Astrocyte of the cerebellum (primary cell): ENCODE data around the gene NCBP3.
"Not testable (repeated sequence)": the region's sequence is repeated elsewhere in the genome, so short reads cannot be mapped to it uniquely, and the experiment has no call there.

Experiments
- DNase-seq: peaks from one replicate; pipeline ENCODE4 v3.0.0-alpha.2; 2011; ENCODE audit warnings: low read depth
- H3K4me3 ChIP-seq: 2 replicates; pipeline ENCODE4 v1.5.1; 2011; ENCODE audit warnings: mild to moderate bottlenecking, low read depth, low read length, moderate library complexity
- in situ Hi-C: cut with HindIII; loops from 2 replicates; pipeline ENCODE4 v1.10.0; 2017; ENCODE audit warnings: low sequenced_read_pairs
- TF ChIP-seq, protein P1 (sequence below): IDR thresholded peaks from 2 replicates; pipeline ENCODE4 v1.5.1; 2012; ENCODE audit warnings: low read length, low read depth, moderate library complexity, mild to moderate bottlenecking; ENCODE audit errors: missing control alignments

NCBP3 gene

GRCh38 chr17:3861761-3862681 lies 16.0 kb upstream of the NCBP3 start:
- DNase-seq: no peak
- in situ Hi-C loops: no loop called here
- TF ChIP-seq, protein P1, sequence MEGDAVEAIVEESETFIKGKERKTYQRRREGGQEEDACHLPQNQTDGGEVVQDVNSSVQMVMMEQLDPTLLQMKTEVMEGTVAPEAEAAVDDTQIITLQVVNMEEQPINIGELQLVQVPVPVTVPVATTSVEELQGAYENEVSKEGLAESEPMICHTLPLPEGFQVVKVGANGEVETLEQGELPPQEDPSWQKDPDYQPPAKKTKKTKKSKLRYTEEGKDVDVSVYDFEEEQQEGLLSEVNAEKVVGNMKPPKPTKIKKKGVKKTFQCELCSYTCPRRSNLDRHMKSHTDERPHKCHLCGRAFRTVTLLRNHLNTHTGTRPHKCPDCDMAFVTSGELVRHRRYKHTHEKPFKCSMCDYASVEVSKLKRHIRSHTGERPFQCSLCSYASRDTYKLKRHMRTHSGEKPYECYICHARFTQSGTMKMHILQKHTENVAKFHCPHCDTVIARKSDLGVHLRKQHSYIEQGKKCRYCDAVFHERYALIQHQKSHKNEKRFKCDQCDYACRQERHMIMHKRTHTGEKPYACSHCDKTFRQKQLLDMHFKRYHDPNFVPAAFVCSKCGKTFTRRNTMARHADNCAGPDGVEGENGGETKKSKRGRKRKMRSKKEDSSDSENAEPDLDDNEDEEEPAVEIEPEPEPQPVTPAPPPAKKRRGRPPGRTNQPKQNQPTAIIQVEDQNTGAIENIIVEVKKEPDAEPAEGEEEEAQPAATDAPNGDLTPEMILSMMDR: no peak
- no peak overlapping the region for H3K4me3 ChIP-seq

DNA sequence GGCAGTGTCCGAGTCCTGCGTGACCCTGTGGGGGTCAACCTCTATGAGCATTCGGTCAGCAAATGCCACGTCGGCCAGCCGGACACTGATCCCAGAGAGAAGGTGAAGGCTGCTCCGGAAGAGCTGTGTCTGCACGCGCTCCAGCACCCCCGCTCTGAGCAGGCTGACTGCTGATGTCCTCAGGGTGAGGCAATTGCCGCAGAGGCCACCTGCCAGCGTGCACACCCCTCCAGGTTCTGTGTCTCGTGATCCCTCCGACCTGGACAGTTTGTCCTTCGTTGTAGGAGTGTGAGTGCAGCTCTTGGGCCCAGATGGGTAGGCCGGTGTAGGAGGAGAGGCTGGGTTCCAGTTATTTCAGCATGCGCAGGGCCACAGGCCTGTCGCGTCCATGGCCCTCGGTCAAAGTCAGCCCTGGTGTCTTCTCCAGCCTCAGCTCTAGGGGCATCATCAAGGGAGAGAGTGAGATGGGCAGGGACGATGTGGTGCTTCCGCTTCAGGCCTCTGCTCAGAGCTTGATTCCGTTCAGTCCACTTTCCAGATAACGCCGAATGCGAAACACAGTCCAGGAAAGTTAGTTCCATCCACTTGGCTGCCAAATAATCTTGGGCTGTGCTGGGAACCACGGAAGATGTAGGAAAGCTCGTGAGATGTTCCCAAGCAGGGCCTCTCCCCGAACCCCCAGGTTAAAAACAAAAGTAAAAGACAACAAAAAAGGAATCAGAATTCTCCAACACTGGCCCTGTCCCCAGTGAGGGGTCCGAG lies 15.1 kb upstream of the NCBP3 start:
- TF ChIP-seq, protein P1: no peak
- no peak overlapping the region for H3K4me3 ChIP-seq
- DNase-seq: no peak
- in situ Hi-C loops: no loop called here

- no peak overlapping the region for H3K4me3 ChIP-seq
- DNase-seq: no peak
- in situ Hi-C loops: no loop called here
Measured at GRCh38 chr17:3859940-3860339, 13.9 kb upstream of the NCBP3 start.

DNA sequence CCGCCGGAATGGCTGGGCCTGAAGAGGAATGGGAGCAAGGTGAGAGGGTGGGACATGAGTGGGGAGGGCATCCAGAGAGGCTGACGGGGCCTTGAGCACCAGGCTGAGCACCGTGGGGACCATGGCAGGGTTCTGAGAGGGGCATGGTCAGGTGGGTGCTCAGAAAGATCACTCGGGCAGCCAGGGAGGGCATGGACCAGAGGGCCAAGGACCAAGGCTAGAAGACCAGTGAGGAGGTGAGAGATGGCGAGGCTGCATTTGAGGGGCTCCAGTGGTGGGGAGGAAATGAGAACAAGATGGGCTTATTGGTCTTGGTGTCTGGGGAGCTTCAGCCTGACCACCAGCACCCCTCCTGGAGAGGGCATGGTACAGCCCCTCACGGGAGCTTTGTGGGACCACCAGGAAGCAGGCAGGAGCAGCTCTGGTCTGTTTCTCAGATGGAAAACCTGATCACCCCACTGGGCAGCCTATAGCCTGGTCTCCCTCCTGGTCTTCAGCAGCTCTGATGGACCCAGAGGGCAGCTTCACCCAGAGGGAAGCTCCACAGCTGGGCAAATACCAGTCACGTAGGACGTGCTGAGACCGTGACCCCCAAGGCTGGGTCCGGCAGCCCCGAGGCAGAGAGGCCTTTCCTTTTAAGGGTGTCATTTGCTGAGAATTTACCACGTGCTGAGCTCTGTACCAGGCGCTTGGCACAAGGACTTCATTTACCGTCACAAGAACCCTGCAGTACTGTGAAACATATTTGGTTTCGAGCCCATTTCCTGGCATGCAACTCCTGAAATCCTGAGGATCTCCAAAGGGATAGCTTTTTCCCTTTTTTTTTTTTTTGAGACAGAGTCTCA lies 11.4 kb upstream of the NCBP3 start:
- no peak overlapping the region for H3K4me3 ChIP-seq
- in situ Hi-C loops: no loop called here
- no peak for DNase-seq
- TF ChIP-seq, protein P1: no peak

More at GRCh38 chr17:3859940-3860339, 13.9 kb upstream of the NCBP3 start:
- TF ChIP-seq, protein P1: no peak

DNA sequence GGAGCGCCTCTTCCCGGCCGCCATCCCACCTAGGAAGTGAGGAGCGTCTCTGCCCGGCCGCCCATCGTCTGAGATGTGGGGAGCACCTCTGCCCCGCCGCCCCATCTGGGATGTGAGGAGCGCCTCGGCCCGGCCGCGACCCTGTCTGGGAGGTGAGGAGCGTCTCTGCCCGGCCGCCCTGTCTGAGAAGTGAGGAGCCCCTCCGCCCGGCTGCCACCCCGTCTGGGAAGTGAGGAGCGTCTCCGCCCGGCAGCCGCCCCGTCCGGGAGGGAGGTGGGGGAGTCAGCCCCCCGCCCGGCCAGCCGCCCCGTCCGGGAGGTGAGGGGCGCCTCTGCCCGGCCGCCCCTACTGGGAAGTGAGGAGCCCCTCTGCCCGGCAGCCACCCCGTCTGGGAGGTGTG lies 8.2 kb upstream of the NCBP3 start:
- DNase-seq, H3K4me3 ChIP-seq, in situ Hi-C loops: not testable (repeated sequence)

DNA sequence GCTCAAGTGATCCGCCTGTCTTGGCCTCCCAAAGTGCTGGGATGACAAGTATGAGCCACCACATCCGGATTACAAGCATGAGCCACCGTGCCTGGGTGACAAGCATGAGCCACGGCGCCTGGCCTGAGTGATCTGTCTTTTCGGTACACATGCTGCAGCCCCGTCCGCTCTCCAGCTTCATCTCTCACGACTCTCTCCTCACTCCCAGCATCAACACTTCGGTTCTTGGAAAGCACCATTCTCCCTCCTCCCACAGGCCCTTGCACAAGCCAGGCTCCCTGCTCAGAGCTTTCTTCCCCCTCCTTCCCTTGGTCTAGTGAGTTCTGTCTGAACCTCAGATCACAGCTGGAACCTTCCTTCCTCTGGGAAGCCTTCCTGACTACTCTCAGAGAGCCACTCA lies 6.5 kb upstream of the NCBP3 start:
- in situ Hi-C loops: no loop called here
- no peak for DNase-seq
- no peak overlapping the region for H3K4me3 ChIP-seq
- TF ChIP-seq, protein P1: no peak
